Bronchial epithelial cell (primary cell): ENCODE data around the gene CALD1. TPM values are rescaled to one million over a fixed set of nuclear protein-coding genes. Genes with fewer than 3 reads are reported as not detected.

Experiments
- DNase-seq: peaks from one replicate; pipeline ENCODE4 v3.0.0-alpha.2; 2010; ENCODE audit warnings: low read depth
- FAIRE-seq: peaks from 2 replicates; lab custom pipeline; 2011; peaks lifted over from hg19 to GRCh38; lab: Jason Lieb, UNC
- H3K27me3 ChIP-seq: 2 replicates; pipeline ENCODE4 v1.5.1; 2011; ENCODE audit warnings: low read length; ENCODE audit not compliant: control insufficient read depth, insufficient read depth
- H3K36me3 ChIP-seq: 2 replicates; pipeline ENCODE4 v1.5.1; 2011; ENCODE audit warnings: low read length; ENCODE audit not compliant: control insufficient read depth, insufficient read depth
- H3K4me3 ChIP-seq: 2 replicates; pipeline ENCODE4 v1.5.1; 2011; ENCODE audit warnings: mild to moderate bottlenecking, low read depth, low read length, control low read depth
- total RNA-seq: library from RNA; depleted of rRNA; stranded (reverse); fragments of >200 nt; gene quantifications from 2 replicates; pipeline ENCODE4 v1.2.1, GENCODE V29; 2014
- TF ChIP-seq, protein P1 (sequence below): IDR thresholded peaks from 2 replicates; pipeline ENCODE4 v1.5.1; 2011; ENCODE audit warnings: mild to moderate bottlenecking, moderate library complexity, low read length, control low read depth, inconsistent platforms; ENCODE audit not compliant: insufficient read depth, severe bottlenecking

Gene CALD1, protein sequence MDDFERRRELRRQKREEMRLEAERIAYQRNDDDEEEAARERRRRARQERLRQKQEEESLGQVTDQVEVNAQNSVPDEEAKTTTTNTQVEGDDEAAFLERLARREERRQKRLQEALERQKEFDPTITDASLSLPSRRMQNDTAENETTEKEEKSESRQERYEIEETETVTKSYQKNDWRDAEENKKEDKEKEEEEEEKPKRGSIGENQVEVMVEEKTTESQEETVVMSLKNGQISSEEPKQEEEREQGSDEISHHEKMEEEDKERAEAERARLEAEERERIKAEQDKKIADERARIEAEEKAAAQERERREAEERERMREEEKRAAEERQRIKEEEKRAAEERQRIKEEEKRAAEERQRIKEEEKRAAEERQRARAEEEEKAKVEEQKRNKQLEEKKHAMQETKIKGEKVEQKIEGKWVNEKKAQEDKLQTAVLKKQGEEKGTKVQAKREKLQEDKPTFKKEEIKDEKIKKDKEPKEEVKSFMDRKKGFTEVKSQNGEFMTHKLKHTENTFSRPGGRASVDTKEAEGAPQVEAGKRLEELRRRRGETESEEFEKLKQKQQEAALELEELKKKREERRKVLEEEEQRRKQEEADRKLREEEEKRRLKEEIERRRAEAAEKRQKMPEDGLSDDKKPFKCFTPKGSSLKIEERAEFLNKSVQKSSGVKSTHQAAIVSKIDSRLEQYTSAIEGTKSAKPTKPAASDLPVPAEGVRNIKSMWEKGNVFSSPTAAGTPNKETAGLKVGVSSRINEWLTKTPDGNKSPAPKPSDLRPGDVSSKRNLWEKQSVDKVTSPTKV
- 71.3 and 102 TPM in 2 replicates for total RNA-seq

DNA sequence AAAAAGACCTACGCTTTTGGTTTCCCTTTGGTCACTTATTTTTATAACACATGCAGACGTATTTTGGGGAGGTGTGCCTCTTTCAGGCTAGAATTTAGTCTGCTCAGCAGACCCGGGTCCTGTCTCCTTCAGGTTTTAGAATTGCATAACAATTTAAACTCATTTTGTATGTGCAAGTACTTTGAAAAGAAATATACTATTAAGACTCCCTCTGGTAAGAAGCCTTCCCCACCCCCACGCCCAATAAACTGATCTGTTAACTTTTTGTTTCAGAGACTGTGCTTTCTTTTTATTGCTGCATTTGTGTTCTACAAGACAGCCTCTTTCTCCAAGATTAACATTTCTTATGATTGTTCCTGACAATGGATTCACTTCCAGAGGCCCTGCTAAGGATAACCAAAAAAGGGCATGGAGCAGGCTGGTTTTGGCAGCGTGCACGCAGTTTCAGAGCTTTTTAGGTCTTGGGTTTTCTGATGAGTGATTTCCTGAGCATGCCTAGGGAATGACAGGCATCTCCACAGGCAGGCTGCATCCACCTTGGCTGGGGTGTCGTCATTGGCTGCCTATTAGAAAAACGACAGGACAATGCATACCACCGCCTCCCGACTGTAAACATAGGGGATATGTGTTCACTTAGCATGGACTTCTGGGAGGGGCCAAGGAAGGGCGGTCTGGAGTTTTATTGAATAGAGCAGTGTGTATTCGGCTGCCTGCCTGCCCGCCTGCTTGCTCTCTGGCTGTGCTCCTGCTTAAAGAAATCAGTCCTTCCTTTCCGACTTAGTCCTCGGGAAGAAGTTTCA, at the start of gene CALD1:
TSS of gene CALD1 (plus strand) at position 694 of the 800 bp plus-strand sequence. CDS start 88,100 bp downstream, outside the sequence.
- peak; percentile 99 for DNase-seq

DNA sequence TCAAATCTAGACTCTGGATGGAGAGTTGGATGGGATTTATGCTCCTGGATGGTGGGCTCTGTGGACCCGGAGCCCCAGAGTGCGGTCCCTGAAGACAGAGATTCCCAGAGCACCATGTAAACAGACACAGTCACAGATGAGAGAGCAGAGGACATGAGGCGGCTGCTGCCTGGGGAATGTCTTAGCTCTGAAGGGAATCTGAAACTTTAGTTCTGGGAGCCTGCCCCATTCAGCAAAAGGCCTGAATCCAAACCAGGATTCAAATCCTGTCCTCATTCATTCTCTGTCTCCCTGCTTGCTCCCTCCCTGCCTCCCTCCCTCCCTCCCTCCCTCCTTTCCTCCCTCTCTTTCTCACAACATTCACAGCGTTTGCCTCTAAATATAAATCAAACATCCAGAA, 49.5 kb upstream of the CALD1 start:
- H3K4me3 ChIP-seq, result no peak overlapping the region
- DNase-seq, result no peak
- no peak for FAIRE-seq
- H3K36me3 ChIP-seq, result no peaks in the 10 kb centered on the region
- TF ChIP-seq, protein P1, sequence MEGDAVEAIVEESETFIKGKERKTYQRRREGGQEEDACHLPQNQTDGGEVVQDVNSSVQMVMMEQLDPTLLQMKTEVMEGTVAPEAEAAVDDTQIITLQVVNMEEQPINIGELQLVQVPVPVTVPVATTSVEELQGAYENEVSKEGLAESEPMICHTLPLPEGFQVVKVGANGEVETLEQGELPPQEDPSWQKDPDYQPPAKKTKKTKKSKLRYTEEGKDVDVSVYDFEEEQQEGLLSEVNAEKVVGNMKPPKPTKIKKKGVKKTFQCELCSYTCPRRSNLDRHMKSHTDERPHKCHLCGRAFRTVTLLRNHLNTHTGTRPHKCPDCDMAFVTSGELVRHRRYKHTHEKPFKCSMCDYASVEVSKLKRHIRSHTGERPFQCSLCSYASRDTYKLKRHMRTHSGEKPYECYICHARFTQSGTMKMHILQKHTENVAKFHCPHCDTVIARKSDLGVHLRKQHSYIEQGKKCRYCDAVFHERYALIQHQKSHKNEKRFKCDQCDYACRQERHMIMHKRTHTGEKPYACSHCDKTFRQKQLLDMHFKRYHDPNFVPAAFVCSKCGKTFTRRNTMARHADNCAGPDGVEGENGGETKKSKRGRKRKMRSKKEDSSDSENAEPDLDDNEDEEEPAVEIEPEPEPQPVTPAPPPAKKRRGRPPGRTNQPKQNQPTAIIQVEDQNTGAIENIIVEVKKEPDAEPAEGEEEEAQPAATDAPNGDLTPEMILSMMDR, result no peak
- H3K27me3 ChIP-seq, result no peaks in the 10 kb centered on the region

More for the DNA sequence above, at the start of gene CALD1:
- TF ChIP-seq, protein P1, result no peak
- no peaks in the 10 kb centered on the region for H3K27me3 ChIP-seq
- H3K36me3 ChIP-seq, result peaks cover 3% of the 10 kb centered on the region
- H3K4me3 ChIP-seq, result peak within 1 kb of the TSS; percentile 41
- peak; percentile 96 for FAIRE-seq

- FAIRE-seq, result no peak
- Histone ChIP-seq H3K27me3 (no peaks in the 10 kb centered on the region), H3K4me3 (no peak overlapping the region), H3K36me3 (no peaks in the 10 kb centered on the region)
- DNase-seq, result no peak
- TF ChIP-seq, protein P1, result no peak
Measured at GRCh38 chr7:134730411-134730829, 49.0 kb upstream of the CALD1 start.

DNA sequence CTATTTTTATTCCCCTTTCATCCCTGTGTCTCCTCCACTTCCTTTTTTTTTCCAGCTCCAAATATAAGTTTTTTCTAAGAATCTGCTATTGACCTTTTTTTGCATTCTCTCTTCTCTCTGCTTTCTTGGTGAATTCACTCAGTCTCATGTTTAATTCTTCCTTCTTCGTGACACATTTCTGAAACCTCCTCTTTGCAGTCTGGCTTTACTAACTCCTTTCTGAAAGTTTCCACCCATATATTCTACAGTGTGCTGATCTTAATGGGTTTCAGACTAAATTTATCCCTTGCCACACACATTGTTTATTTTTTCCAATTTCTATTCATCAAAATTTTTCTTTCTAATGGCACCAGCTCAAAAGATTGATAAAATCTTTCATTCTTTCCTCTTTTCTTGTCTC, 47.8 kb upstream of the CALD1 start:
- Histone ChIP-seq H3K36me3 (no peaks in the 10 kb centered on the region), H3K27me3 (no peaks in the 10 kb centered on the region), H3K4me3 (no peak overlapping the region)
- TF ChIP-seq, protein P1, result no peak
- FAIRE-seq, result no peak
- DNase-seq, result no peak

DNA sequence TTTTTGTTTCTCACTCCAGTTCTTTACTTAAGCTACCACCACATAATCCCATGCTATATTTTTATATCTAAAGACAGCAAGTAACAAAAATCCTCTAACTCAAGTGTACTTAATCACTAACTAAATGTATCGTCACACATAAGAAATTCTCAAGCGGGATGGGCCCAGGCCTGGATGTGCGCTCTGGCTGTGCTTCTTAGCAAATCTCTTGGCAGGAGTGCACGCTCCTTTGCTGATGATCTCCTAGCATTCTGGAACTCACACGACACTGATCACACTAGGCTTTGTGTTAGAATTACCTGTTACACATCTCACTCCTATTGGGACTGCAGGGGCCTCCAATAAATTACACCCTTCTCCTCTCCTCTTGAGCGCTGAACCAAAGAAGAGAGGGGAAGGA, 46.7 kb upstream of the CALD1 start:
- Histone ChIP-seq H3K4me3 (no peak overlapping the region), H3K27me3 (no peaks in the 10 kb centered on the region), H3K36me3 (no peaks in the 10 kb centered on the region)
- DNase-seq (no peak), FAIRE-seq (no peak)
- TF ChIP-seq, protein P1, result no peak
